Islet of Langerhans (tissue), 1 donor: Measurements from ENCODE around the gene TTLL9.

ENCODE experiments used
- FAIRE-seq: peaks from one replicate; lab custom pipeline; 2011; peaks lifted over from hg19 to GRCh38; lab: Jason Lieb, UNC

TTLL9 gene

DNA sequence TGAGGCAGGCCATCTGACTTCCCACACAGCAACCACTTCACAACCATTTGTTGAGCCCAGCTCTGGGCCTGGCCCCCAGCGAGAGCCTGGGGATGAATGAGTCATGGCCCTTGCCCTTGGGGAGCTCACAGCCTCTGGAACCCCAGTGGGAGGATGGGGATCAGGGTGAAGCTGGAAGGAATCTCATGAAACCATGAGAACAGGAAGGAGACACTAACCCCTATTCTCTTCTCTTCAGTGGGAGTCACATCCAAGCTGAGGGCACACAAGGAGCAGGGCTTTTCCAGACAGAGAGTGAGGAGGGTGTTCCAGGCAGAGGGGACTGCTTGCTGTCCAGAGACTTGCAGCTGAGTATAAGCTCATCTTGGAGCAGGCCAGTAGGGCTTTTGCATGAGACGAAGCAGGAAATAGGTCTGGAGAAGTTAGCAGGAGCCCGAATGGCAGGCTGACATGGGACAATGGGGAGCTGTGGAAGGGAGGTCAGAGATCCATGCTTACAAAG is 32.5 kb upstream of the TTLL9 start:
- no peak for FAIRE-seq

DNA sequence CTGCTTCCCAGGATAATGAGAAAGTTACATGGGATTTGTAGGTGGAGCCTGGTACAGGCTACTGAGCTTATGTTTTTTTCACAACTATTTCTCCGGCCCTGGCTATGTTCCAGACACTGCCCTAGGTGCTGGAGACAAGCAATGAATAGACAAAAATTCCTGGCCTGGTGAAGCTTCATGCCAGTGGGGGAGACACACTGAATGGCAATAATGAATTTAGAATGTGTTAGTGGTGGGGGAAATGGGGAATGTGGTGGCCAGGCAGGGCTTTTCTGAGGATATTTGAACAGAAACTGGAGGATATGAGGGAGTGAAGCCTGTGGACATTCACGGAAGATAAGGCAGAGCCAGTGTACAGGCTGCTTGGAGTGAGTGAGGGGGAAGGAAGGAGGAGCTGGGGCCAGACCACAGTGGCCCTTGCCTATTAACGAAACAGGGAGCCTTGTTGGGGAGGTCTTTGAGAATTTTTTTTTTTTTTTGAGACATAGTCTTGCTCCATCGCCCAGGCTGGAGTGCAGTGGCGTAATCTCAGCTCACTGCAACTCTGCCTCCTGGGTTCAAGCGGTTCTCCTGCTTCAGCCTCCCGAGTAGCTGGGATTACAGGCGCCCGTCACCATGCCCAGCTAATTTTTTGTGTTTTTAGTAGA is 31.7 kb upstream of the TTLL9 start:
- no peak for FAIRE-seq

DNA sequence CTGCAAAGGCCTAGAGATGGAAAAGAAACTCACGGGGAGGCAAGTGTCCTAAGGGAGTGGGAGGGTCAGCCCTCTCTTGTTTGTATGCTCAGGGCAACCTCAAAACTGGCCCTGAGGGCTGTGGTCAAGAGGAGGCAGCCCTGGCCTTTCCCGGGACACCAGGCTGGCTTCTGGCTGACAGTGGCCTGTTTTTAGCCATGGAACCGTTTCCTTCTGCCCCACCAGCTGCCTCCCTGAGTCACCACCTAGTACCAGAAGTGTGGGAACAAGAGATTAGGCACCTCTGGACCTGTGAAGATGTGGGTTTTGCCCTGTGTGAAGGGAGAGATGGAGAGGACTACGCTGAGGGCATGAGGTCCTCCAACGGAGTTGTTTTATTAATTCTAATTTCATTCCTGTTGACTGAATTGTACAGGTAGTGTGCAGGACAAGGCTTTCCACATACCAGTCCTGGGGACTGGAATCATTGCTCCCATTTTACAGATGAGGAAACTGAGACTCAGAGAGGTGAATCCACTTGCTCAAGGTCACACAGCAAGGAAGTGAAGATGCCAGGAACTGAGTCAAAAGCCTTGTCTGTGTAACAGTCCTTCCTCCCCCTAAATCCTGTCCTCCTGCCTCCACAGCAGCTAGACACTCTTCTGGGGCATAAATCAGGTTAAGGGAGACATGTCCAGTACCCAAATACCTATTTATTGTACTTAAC is 30.5 kb upstream of the TTLL9 start:
- no peak for FAIRE-seq

DNA sequence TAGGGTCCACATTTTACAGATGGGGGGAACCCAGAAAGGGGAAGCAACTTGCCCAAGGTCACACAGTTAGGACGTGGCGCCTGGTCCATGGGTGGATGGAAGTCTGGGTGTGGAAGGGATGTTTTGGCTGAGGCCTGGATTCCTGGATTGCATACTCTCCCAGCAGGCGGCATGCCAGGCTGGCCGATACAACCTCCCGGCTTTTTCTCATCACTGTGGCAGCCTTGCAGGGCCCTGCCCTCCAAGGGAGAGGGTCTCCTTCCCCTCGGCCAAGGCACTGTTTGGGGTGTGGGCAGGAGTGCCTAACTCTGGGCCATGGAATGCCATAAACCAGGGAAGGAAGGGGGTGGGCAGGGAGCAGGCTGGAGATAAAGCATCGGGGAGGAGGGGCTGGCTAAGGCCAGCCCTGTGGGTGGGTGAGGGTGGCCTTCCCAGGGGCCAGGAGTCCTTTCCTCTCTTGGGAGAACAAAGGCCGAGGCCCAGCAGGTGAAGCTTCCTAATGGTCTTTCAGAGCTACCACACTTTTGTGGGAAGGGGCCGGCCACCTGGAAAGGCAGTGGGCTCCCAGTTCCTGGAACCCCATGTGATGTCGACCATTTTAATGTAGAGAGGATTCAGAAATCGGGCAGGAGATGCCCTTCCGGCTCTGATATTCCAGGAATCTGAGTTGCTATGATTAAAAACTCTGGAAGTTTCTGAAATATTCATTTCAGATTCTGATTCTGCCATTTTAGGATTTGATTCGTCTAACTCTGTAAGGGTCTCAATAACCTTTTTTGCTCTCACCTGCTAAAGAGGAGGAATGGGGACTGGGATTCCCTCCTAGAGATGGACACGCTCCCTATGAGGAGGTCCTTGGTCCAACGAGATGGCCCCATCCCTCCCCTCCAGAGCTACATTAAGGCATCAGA is 29.3 kb upstream of the TTLL9 start:
- no peak for FAIRE-seq

DNA sequence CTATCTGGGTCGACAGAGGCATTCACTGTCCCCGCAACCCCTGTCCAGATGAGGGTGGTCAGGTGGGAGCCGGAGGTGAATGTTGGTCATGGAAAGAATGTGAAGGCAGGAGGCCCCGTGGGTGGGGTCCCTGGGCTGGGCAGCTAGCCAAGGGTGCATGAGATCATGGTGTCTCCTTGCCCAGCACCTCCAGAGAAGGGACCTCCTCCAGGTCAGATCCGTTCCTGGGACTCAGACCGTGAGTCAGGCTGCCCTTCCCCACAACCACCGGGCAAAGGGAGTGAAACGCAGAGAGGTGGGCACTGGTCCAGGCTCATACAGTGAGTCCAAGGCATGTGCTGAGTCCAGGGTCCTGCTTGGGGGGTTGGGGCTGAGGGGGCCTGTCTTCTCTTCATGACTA is 28.5 kb upstream of the TTLL9 start:
- no peak for FAIRE-seq

DNA sequence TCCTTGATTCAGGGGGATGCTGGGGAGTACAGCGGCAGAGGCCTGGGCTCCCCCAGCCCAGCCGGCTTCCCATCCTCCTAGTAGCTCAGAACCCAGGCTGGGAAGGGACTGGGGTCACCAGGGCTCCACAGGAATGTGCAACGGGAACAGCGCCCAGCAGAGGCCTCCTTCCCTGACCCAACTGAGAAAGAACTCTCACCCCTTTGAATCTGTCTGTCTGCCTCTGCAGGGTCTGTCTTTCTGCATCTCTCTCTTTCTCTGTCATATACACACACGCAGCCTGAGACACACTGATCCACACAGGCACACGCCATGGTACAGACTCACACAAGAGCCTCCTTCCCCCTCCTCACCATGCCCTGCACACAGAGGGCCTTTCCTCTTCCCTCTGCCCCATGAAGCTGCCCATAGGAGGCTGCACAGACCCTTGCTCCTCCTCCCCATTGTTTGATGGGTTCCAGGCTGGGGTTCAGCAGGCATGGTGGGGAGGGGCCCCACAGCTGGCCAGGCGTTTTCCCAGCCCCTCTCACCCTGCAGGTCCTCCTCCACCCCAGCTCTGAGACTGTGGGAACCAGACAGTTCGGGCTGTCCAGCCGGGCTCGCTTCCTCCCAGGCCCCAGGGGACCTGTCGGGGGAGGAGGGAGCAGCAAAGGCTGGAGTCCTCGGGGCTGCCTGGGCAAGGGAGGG is 27.8 kb upstream of the TTLL9 start:
- no peak for FAIRE-seq

DNA sequence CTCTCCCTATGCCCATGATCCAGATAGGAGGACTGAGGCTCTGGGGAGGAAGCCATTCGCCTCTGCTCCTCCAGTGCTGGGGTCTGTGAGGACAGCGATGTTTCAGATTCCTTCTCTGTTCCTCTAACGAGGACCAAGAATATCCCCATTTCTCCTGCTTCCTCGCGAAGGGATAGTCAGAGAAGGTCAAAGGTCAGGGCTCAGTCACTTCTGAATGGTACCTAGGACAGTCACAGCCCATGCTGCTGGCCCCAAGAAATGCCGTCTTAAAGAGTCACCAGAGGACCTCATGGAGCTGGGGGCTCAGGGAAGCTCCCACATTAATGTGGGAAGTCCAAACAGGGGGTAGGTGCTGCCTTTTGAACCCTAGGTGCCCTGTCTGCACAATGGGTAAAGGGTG is 27.1 kb upstream of the TTLL9 start:
- FAIRE-seq = no peak

DNA sequence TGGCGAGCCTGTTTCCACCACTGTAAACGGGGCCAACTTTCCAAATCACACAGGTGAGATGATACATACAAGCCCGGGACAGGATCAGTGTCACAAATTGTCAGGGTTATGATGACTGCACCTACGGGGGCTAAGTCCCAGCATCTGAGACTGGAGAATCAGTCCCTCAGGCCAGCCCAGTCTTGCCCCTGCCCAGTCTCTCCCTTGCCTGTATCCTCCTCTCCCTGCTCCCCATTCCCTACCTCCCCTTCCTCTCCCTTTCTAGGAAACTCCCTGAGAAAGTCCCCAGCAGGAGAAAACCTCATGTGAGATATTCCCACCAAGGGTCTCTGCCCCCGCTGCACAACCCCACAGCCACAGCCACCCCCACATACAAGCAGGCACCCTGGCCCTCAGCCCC is 26.6 kb upstream of the TTLL9 start:
- no peak for FAIRE-seq

DNA sequence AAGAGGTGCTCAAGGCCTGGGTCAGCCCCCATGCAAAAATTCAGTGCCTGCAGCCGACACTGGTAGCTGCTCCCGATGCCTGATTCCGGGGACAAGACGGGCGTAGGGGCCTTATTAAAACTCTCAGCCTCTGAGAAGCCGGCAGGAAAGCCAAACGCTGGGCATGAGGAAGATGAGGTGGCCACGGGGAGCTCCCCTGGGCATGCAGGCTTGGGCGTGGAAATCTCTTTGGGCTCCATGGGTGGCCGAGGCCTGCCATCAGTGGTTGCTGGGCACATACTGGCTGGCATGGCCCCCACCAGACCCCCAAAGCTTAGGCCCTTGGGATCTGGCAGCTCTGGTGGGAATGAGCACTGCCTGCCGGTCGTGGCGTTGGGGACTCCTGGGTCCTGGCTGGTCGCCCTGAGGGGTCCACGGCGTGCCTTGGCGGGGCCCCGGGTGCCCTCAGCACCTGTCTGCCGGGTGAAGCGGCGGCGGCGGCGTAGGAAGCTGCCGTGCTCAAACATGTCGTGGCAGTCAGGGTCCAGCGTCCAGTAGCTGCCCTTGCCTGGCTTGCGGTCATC is 25.6 kb upstream of the TTLL9 start:
- no peak for FAIRE-seq

DNA sequence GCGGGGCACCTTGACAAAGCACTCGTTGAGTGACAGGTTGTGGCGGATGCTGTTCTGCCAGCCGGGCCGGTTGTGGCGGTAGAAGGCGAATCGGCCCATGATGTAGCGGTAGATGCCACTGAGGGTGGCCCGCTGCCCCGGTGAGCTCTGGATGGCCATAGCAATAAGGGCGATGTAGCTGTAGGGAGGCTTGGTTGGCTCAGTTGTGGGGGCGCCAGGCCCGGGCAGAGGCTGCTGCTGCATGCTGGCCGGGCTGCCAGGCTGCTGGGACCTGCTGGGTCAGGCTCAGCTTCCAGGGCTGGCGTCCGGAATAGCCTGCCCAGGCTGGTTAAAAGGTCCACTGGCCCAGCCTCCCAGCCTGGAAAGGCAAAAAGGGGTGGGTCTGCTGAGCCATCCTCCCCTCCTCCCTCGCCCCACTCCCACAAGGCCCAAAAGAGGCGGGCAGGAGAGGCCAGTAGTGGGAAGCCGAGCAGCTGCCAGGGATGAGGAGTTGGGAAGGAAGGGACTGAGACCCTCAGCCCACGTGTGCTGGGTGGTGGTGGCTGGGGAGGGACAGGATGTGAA is 25.1 kb upstream of the TTLL9 start, which contains the start of gene FOXS1:
TSS of gene FOXS1 (minus strand) at position 305 of the 564 bp plus-strand sequence. CDS start at position 243, 62 bp downstream.
- FAIRE-seq = no peak

DNA sequence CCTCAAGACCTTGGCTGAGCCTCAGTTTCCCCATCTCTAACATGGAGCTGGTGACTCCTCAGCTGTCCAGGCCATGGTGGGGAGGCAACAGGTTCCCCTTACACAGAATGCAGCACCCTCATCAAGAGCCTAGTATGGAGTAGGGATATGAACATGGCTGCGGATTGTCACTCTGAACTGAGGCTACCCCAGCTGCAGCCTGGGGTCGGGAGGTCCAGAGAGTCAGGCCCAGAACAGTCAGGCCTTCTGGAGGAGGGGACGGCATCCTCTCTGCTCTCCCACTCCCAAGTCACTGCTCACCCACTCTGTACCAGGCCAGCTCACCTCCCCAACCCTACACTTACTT is 23.7 kb upstream of the TTLL9 start:
- no peak for FAIRE-seq

DNA sequence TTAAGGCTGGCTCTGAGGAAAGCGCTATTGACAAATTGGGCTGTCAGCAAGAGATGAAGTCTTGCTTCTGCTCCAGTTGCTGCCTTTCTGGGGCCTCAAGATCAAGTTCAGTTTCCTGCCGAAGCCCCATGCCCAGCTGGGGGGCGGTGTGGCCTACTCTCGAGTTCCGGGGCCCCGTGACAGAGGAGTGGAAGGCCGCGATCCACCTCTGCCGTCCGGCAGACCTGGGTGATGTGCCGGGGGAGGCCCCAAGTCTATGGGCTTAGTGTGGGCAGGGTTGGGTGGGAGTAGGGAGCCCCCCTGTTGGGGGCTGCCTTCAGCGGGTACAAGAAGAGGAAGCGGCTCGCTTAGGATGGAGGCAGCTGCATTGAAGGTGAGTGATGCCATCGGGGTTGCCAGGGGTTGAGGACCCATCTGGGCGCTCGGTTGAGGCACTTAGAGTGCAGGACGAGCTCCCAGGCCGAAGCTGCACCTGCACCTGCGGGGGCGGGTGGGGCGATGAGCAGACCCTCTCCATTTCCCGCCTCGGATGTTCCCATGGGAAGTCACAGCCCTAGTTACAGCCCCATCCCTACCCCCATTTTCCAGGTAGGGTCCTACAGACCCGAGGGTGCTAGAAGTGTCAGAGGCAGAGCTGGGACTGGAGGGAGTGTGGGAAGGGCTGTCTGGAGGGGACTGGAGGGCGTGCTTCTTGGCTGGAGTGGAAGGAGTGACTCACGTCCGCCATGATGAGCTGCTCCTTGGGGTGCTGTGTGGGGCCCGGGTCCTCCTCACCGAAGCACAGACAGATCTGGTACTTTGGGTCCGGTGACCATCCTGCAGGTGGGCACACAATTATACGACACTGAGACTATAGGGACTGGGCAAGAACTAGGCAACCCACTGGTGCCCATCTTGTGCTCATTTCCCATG is 22.1 kb upstream of the TTLL9 start:
- no peak for FAIRE-seq

DNA sequence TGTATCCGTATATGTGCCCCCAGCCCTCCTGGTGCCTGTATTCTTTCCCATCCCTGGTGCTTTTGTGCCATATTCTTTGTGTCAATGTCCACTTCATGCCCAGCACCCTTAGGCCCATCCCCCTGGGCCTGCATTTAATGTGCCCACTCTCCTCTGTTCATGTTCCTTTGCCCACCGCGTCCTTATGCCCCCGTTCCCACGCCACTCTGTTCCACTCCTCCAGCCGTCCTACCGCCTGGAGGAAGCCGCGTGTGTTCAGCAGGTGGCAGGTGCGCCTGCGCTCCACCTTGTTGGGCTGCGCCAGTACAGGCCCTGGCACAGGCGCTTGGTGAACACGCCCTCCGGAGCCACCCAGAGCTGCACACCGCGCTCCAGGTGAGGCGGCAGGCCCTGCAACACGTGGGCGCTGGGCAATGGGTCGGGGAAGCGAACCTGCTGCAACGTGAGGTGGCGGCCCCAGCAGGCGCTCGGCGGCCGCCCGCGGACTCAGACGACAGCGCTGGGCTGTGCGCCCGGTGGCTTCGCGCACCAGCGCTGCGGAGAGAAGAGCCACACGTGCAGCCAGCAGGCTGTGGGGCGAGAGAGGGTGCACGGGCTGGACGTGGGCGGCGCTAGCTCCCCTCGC is 21.0 kb upstream of the TTLL9 start:
- no peak for FAIRE-seq

DNA sequence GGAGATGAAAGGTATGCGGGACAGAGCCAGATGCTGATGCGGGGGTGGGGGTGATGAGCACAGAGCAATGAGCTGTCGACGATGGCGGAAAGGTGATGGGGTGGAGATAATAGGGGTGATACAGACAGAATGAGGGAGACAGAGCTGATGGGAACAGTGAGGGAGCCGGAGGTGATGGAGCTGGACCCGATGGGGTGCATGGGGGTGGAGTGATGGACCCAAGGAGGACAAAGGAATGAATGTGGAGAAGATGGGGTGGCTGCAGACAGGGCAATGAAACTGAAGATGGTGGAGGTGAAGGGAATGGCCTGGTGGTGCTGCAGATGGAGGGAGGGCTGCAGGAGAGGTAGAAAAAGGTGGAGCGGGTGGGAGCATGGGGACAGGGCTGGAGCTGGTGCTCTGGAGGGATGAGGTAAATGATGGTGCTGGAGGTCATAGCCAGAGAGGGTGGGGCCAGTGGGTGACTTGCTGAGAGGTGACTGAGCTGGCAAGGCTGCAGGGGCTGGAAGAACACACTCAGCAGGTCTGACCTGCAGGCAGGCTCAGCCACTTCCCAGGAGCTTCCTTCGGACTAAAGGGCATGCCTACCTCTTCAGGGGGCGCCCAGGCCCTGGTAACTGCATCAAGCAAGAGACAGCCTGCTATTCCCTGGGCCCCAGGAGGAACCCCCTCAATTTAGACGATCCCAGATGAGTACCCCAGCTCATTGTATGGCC is 19.0 kb upstream of the TTLL9 start:
- no peak for FAIRE-seq

DNA sequence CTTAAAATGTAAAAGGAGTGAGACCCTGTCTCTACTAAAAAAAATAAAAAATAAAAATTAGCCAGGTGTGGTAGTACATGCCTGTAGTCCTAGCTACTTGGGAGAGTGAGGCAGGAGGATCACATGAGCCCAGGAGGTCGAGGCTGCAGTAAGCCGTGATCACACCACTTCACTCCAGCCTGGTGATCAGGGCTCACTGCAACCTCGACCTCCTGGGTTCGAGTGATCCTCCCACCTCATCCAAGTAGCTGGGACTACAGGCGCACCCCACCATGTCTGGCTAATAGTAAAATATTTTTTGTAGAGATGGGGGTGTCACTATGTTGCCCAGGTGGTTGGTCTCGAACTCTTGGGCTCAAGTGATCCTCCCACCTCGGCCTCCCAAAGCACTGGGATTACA is 17.0 kb upstream of the TTLL9 start:
- FAIRE-seq = no peak

DNA sequence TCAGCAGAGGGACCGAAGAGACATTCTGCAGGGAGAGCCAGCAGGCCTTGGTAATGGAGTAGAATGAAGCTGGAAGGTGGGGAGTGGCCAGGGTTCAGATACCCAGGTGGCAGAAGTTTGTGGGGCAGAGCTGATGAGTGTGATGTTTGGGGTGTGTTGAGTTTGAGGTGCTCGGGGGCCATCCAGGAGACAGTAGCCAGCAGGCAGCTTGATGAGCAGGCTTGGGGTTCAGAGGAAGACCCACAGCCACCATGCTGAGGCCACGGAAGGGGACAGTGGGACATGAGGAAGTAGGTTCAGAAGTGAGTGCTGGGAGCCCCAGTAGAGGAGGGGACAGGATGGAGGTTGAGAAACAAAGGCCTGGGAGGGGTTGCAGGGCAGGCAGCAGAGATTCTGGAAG is 13.9 kb upstream of the TTLL9 start:
- FAIRE-seq = no peak

DNA sequence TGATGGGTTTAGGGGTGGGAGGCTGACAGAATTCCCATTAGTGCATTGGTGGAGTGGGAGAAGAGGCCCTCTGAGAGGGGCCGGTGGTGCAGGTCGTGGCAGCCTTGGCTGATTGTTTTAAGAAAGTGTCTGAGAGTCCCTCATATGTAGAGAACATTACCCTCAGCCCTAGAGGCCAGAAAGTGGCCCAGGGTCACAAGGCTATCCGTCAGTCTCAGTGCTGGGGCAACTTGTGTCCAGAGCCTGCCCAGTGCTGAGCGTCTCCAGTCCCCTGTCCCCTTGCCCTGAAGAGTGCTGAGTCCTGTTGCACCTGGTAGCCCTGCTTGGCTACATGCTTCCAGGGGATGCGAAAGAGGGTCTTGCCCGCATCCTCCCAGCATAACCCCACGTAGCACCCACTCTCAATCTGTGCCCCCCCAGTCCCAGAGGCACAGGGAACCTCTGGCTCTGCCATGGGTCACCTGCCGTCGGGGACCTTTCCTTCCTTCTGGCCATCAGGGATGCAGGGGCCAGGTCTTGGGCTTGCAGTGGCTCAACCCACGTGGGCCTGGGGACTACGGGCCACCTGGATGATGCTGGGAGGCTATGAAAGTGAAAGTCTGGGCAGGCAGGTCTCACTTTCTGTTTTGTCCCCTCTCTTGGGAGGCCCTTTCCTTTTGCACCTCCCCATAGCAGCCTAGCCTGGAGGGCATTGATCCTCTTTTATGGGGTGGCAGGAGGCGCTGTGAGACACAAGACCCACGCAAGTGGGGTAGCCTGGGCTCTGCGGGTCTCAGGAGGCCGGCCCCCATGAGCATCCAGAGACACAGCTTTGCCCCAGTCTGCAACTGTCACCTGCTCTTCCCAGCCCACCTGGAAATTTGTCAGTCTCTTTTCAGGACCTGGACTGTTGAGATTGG is 12.3 kb upstream of the TTLL9 start:
- FAIRE-seq = no peak

DNA sequence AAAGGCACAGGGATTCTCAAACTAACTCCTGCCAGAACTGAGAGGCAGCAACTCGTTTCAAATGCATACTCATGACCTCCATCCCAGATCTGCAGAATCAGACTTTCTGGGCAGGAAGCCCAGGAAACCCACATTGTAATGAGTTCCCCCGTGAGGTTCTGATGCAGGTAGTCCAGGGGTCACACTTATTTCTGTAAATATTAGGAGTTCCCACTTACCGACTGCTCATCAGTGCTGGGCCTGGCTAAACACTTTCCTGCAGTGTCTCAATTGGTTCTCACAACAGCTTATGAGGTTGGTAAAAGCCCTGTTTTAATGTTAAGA is 11.7 kb upstream of the TTLL9 start:
- no peak for FAIRE-seq
